GM23338 (cell line): ENCODE measurements around the gene WDR5B. TPM values are rescaled to one million over a fixed set of nuclear protein-coding genes. Genes with fewer than 3 reads are reported as not detected.

Experiments used
- ATAC-seq: fragments of 200-7000 bp; cut with Tn5 transposase; 3 replicates; pipeline ENCODE4 v1.9.1; 2020
- DNase-seq: peaks from one replicate; pipeline ENCODE4 v3.0.0-alpha.2; 2015; ENCODE audit warnings: low spot score
- H2AFZ ChIP-seq: fragments of 200-600 bp; sonication (generic); 2 replicates; pipeline ENCODE4 v1.8.0; 2016; ENCODE audit warnings: antibody characterized with exemption, mild to moderate bottlenecking, moderate library complexity
- H3F3A ChIP-seq: fragments of 200-600 bp; sonication (generic); replicated peaks from 2 replicates; pipeline ENCODE4 v1.8.0; 2017; ENCODE audit warnings: antibody characterized with exemption, mixed run types, low read depth
- H3K27ac ChIP-seq: fragments of 200-600 bp; sonication (generic); 2 replicates; pipeline ENCODE4 v1.6.1; 2016; ENCODE audit warnings: low read depth
- H3K27me3 ChIP-seq: fragments of 200-600 bp; sonication (generic); 2 replicates; pipeline ENCODE4 v1.8.0; 2016; ENCODE audit warnings: mild to moderate bottlenecking, mixed run types, moderate library complexity; ENCODE audit not compliant: insufficient read depth
- H3K36me3 ChIP-seq: fragments of 200-600 bp; sonication (generic); 2 replicates; pipeline ENCODE4 v1.8.0; 2016; ENCODE audit warnings: mild to moderate bottlenecking; ENCODE audit not compliant: insufficient read depth
- H3K4me1 ChIP-seq: fragments of 200-600 bp; sonication (generic); 2 replicates; pipeline ENCODE4 v1.8.0; 2016; ENCODE audit warnings: mild to moderate bottlenecking, moderate library complexity; ENCODE audit not compliant: insufficient read depth
- H3K4me2 ChIP-seq: fragments of 200-600 bp; sonication (generic); 2 replicates; pipeline ENCODE4 v1.7.1; 2017; ENCODE audit warnings: mixed run types
- H3K4me3 ChIP-seq: fragments of 200-600 bp; sonication (generic); 2 replicates; pipeline ENCODE4 v1.6.1; 2016; ENCODE audit warnings: mixed run types
- H3K79me2 ChIP-seq: fragments of 200-600 bp; sonication (generic); replicated peaks from 2 replicates; pipeline ENCODE4 v1.8.0; 2017; ENCODE audit warnings: mild to moderate bottlenecking; ENCODE audit not compliant: insufficient read depth
- H3K9me2 ChIP-seq: fragments of 200-600 bp; sonication (generic); 2 replicates; pipeline ENCODE4 v1.8.0; 2017; ENCODE audit not compliant: insufficient read depth
- H4K20me1 ChIP-seq: fragments of 200-600 bp; sonication (generic); replicated peaks from 2 replicates; pipeline ENCODE4 v1.8.0; 2017; ENCODE audit warnings: mild to moderate bottlenecking; ENCODE audit not compliant: insufficient read depth
- H3K27ac Mint-ChIP-seq: 2 replicates; pipeline ENCODE4 v1.8.0; 2020; ENCODE audit warnings: inconsistent platforms, mild to moderate bottlenecking, moderate library complexity, mixed read lengths
- H3K27me3 Mint-ChIP-seq: 3 replicates; pipeline ENCODE4 v1.8.0; 2022; ENCODE audit warnings: low read depth, mild to moderate bottlenecking, moderate library complexity, mixed read lengths, inconsistent platforms; ENCODE audit not compliant: insufficient read depth, poor library complexity
- H3K36me3 Mint-ChIP-seq: 3 replicates; pipeline ENCODE4 v1.8.0; 2021; ENCODE audit warnings: low read depth, mild to moderate bottlenecking, inconsistent platforms, moderate library complexity, mixed read lengths
- H3K4me1 Mint-ChIP-seq: 3 replicates; pipeline ENCODE4 v1.8.0; 2020; ENCODE audit warnings: mild to moderate bottlenecking, inconsistent platforms, mixed read lengths
- H3K4me3 Mint-ChIP-seq: 3 replicates; pipeline ENCODE4 v1.8.0; 2021; ENCODE audit warnings: moderate library complexity, mild to moderate bottlenecking, inconsistent platforms, mixed read lengths
- H3K9me3 Mint-ChIP-seq: 3 replicates; pipeline ENCODE4 v1.8.0; 2020; ENCODE audit warnings: moderate library complexity, mild to moderate bottlenecking, inconsistent platforms, mixed read lengths
- CREB1 ChIP-seq: fragments of 250-450 bp; sonication (Bioruptor Pico); IDR thresholded peaks from 2 replicates; pipeline ENCODE4 v1.5.0; 2020; ENCODE audit warnings: low read depth, mild to moderate bottlenecking, moderate library complexity
- CTCF ChIP-seq, 2 experiments: fragments of 200-600 bp in 1 of 2; sonication (generic) in 1 of 2; conservative IDR thresholded peaks; 2 replicates each; pipeline versions ENCODE4 v1.5.1 to v1.6.1; 2016 to 2017; ENCODE audit warnings: antibody characterized with exemption in 2 of 2, low read depth in 2 of 2, mild to moderate bottlenecking in 2 of 2, moderate library complexity in 1 of 2
- ETS1 ChIP-seq: IDR thresholded peaks from 2 replicates; pipeline ENCODE4 v1.6.1; 2016; ENCODE audit warnings: antibody characterized with exemption
- EZH2 ChIP-seq: fragments of 200-600 bp; sonication (generic); IDR thresholded peaks from one replicate; pipeline ENCODE4 v1.8.0; 2017; ENCODE audit warnings: antibody characterized with exemption, mild to moderate bottlenecking, low read depth; ENCODE audit not compliant: unreplicated experiment
- EZH2phosphoT487 ChIP-seq: fragments of 200-600 bp; sonication (generic); IDR thresholded peaks from one replicate; pipeline ENCODE4 v1.8.1; 2018; ENCODE audit warnings: antibody characterized with exemption; ENCODE audit not compliant: unreplicated experiment
- JUNB ChIP-seq: IDR thresholded peaks from one replicate; pipeline ENCODE4 v1.6.1; 2016; ENCODE audit warnings: antibody characterized with exemption; ENCODE audit not compliant: unreplicated experiment
- NANOG ChIP-seq: IDR thresholded peaks from 2 replicates; pipeline ENCODE4 v1.6.1; 2016; ENCODE audit warnings: antibody characterized with exemption, borderline replicate concordance
- POLR2AphosphoS5 ChIP-seq: IDR thresholded peaks from 2 replicates; pipeline ENCODE4 v1.6.1; 2016; ENCODE audit warnings: antibody characterized with exemption, low read depth
- REST ChIP-seq: IDR thresholded peaks from one replicate; pipeline ENCODE4 v1.6.1; 2018; ENCODE audit warnings: antibody characterized with exemption; ENCODE audit not compliant: unreplicated experiment
- STAT1 ChIP-seq: IDR thresholded peaks from one replicate; pipeline ENCODE4 v1.6.1; 2016; ENCODE audit warnings: antibody characterized with exemption; ENCODE audit not compliant: unreplicated experiment
- ZNF114 ChIP-seq: fragments of 250-450 bp; sonication (Bioruptor Pico); IDR thresholded peaks from 2 replicates; pipeline ENCODE4 v1.5.0; 2020; ENCODE audit warnings: mild to moderate bottlenecking, moderate library complexity
- ZNF331 ChIP-seq: fragments of 250-450 bp; sonication (Bioruptor Pico); IDR thresholded peaks from 2 replicates; pipeline ENCODE4 v1.5.0; 2020; ENCODE audit warnings: low read depth, mild to moderate bottlenecking, moderate library complexity
- ZNF462 ChIP-seq: fragments of 250-450 bp; sonication (Bioruptor Pico); IDR thresholded peaks from 2 replicates; pipeline ENCODE4 v1.5.0; 2020; ENCODE audit warnings: mild to moderate bottlenecking, moderate library complexity
- polyA plus RNA-seq: library from polyadenylated mRNA; unstranded; fragments of >200 nt; fragmentation: Nextera tagmentation; extraction: Ambion mirVana; gene quantifications from 2 replicates; pipeline ENCODE4 v1.2.1, GENCODE V29; 2016
- total RNA-seq: library from RNA; depleted of rRNA; stranded (reverse); fragments of >200 nt; shearing (Covaris generic); gene quantifications from 2 replicates; pipeline ENCODE4 v1.2.3, GENCODE V29; 2014

WDR5B gene
- total and polyA plus RNA-seq, 2 experiments from 2014 or later = 0.81 to 2.7 TPM

- Histone ChIP-seq H3K9me2 (no peaks in the 10 kb centered on the region), H3K27me3 (no peaks in the 10 kb centered on the region), H3K36me3 (peaks cover 5% of the 10 kb centered on the region; the same call in 1 of the 2 replicates), H3K4me2 (no peak overlapping the region), H3F3A (peaks cover 3% of the 10 kb centered on the region; the same call in 1 of the 2 replicates), H3K79me2 (peaks cover 15% of the 10 kb centered on the region), H3K27ac (no peak overlapping the region), H4K20me1 (no peaks in the 10 kb centered on the region; the same call in 1 of the 2 replicates), H3K4me1 (peaks cover 25% of the 10 kb centered on the region), H3K4me3 (no peak overlapping the region), H2AFZ (no peak overlapping the region)
- Mint-ChIP-seq H3K27me3 (peaks cover 1% of the 10 kb centered on the region), H3K4me1 (peaks cover 4% of the 10 kb centered on the region; the same call in 2 of the 3 replicates), H3K36me3 (peaks cover 18% of the 10 kb centered on the region), H3K27ac (no peak overlapping the region), H3K4me3 (no peak overlapping the region), H3K9me3 (peaks cover under 1% of the 10 kb centered on the region; the same call in 1 of the 3 replicates)
- ATAC-seq = no peak
- TF ChIP-seq EZH2 (no peak), CREB1 (CRISPR knock-in tag) (no peak), REST (no peak), ZNF114 (CRISPR knock-in tag) (no peak), ZNF331 (CRISPR knock-in tag) (no peak), EZH2phosphoT487 (no peak), CTCF (conservative IDR thresholded peaks at IDR 0.05; ENCODE audit: low read depth in 2 of 2) (no peak), ETS1 (no peak), ZNF462 (CRISPR knock-in tag) (no peak), POLR2AphosphoS5 (no peak), JUNB (no peak), STAT1 (no peak), NANOG (no peak)
- no peak for DNase-seq
These were observed 5.2 kb upstream of the WDR5B start for GRCh38 chr3:122421101-122421500.
